ENCODE results near the gene STX11. TPM values are rescaled to one million over a fixed set of nuclear protein-coding genes. Genes with fewer than 3 reads are reported as not detected.

The STX11 gene
- total RNA-seq, 2 experiments from 2014 or later = 16.0 to 16.6 TPM

DNA sequence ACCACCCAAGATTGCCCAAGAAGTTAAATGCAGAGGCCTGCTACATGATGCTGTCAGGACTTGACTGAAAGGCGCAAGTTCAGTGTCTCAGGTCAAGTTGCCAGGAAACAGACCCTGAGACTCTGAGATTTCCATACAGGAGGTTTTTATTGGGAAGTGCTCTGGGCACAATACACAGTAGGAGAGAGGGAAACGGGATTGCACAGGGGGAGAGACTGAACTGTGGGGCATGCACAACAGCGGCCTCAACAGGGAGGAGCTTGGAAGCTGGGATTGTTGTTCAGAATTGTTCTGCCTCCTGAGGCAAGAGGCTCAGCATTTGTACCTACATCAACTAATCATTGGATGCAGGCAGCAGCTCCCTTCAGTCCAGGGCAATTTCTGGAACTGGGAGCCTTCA lies 6.7 kb downstream of the STX11 start:
- intact Hi-C loops (cut with micrococcal nuclease) = loop anchor here (1.0 to 10.0 kb wide), 3 partner anchors 21 to 1212 kb away; partner anchors contain the start of gene HIVEP2
- Mint-ChIP-seq H3K9me3 (no peaks in the 10 kb centered on the region), H3K4me3 (no peak overlapping the region), H3K27ac (no peak overlapping the region), H3K4me1 (ENCODE audit: low read depth) (peaks cover 46% of the 10 kb centered on the region), H3K36me3 (peaks cover 56% of the 10 kb centered on the region), H3K27me3 (no peaks in the 10 kb centered on the region)
- CTCF ChIA-PET = interaction anchor here (0.9 to 1.4 kb wide), 2 partner anchors 21 to 60 kb away, joined by 3 to 4 read pairs; no protein-coding TSS in a partner anchor
- POLR2A ChIA-PET = interaction anchor here (0.9 to 1.1 kb wide), 2 partner anchors 26 to 91 kb away, joined by 3 to 4 read pairs; no protein-coding TSS in a partner anchor
- DNase-seq = no peak

DNA sequence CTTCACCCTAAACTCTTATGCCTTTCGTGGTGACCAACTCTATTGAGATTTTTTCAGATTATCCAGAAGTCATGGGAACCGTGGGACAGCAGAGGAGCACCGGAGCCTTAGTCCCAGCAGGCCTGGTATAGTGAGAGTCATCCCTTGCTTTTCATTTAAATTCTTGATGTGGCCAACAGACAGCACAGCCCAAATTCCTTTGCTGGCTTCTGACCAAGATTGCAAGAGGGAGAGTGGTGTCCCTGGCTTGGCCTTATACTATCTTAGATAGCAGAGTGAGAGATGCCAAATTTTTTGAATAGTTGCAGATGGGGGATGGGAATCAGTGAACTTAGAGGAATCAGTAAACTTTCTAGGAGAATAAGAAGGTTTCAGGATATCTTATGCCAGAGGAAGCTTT lies 7.8 kb downstream of the STX11 start:
- Mint-ChIP-seq H3K9me3 (no peaks in the 10 kb centered on the region), H3K27me3 (no peaks in the 10 kb centered on the region), H3K27ac (no peak overlapping the region), H3K4me1 (ENCODE audit: low read depth) (peaks cover 38% of the 10 kb centered on the region), H3K36me3 (peaks cover 52% of the 10 kb centered on the region), H3K4me3 (no peak overlapping the region)
- ChIA-PET CTCF (no interaction called here), POLR2A (no interaction called here)
- no peak for DNase-seq
- intact Hi-C loops (cut with micrococcal nuclease) = loop anchor here (10.0 kb wide), 2 partner anchors 613 to 1213 kb away; partner anchors contain the start of gene HIVEP2

DNA sequence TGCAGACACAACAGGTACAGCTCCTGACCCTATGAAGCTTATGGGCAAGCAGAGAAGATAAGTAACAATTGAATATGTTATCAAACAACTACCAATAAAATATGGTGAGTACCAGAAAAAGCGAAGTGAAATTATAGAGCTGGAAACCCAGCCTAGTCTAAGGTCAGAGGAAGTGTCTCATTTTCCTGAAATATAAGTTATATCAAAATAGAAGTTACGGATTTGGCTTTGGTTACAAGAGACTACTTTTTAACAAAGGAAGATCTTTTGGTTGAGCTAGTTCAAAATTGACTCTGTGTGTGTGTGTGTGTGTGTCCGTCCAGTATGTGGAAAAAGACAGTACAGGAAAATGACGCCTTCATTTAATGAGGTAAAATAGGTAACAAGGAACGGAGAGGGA lies 8.9 kb downstream of the STX11 start:
- CTCF ChIA-PET = interaction anchor here (0.8 kb wide), 1 partner anchor 9 kb away, joined by 3 read pairs; the partner anchor contains the start of gene STX11
- no peak overlapping the region for H3K4me3 Mint-ChIP-seq
- H3K9me3 Mint-ChIP-seq = no peaks in the 10 kb centered on the region
- H3K27me3 Mint-ChIP-seq = no peaks in the 10 kb centered on the region
- intact Hi-C loops (cut with micrococcal nuclease) = loop anchor here (10.0 kb wide), 2 partner anchors 614 to 1214 kb away; partner anchors contain the start of gene HIVEP2
- DNase-seq = no peak
- H3K27ac Mint-ChIP-seq = no peak overlapping the region
- H3K4me1 Mint-ChIP-seq (ENCODE audit: low read depth) = peaks cover 28% of the 10 kb centered on the region
- POLR2A ChIA-PET = no interaction called here
- peaks cover 44% of the 10 kb centered on the region for H3K36me3 Mint-ChIP-seq

DNA sequence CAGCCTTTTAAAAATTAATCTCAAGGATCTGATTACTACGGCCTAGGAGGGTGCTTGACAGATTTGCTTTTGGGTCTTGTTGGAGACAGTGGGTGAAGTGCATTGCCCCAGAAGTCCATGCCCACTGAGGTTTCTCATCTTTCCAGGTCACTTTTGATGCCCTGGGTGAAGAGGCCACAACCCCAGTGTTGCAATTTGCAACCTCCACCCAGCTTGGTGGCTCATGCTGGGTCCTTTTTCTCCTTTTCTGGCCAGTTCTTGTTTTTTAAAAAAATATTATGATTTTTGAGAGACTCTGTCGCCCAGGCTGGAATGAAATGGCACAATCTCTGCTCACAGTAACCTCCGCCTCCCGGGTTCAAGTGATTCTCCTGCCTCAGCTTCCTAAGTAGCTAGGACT lies 9.4 kb downstream of the STX11 start:
- peaks cover 22% of the 10 kb centered on the region for H3K4me1 Mint-ChIP-seq (ENCODE audit: low read depth)
- H3K27me3 Mint-ChIP-seq = no peaks in the 10 kb centered on the region
- ChIA-PET POLR2A (no interaction called here), CTCF (no interaction called here)
- intact Hi-C loops (cut with micrococcal nuclease) = loop anchor here (10.0 kb wide), 2 partner anchors 615 to 1215 kb away; partner anchors contain the start of gene HIVEP2
- H3K4me3 Mint-ChIP-seq = no peak overlapping the region
- no peak for DNase-seq
- no peaks in the 10 kb centered on the region for H3K9me3 Mint-ChIP-seq
- peaks cover 39% of the 10 kb centered on the region for H3K36me3 Mint-ChIP-seq
- H3K27ac Mint-ChIP-seq = no peak overlapping the region

DNA sequence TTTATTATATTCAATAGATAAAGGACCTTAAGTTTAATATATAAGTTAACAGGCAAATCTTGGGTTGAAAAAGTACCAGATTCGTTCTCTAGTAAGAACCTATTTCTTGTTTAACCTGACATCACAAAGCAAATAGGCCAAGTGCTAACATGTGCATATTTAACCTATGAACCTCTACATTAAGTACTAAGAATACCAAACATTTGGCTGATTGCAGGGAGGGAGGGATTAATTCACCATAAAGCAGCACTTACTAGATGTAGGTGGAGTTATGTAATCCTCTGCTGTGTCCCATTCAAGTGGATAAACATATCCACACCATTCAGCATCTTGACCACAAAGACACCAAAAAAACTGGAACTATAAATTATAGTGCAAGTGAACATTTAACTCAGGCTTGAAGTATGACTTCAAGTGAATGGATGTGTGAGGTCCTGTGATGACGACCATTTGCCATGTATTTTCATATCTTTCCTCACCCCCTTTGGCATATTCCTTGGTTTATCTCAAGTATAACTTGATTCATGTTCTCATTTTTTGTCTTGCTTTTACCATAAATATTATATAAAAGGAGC lies 10.2 kb downstream of the STX11 start:
- CTCF ChIA-PET = no interaction called here
- DNase-seq = no peak
- Mint-ChIP-seq H3K27me3 (no peaks in the 10 kb centered on the region), H3K36me3 (peaks cover 34% of the 10 kb centered on the region), H3K4me1 (ENCODE audit: low read depth) (peaks cover 15% of the 10 kb centered on the region), H3K4me3 (no peak overlapping the region), H3K9me3 (no peaks in the 10 kb centered on the region), H3K27ac (no peak overlapping the region)
- intact Hi-C loops (cut with micrococcal nuclease) = no loop called here
- POLR2A ChIA-PET = no interaction called here

DNA sequence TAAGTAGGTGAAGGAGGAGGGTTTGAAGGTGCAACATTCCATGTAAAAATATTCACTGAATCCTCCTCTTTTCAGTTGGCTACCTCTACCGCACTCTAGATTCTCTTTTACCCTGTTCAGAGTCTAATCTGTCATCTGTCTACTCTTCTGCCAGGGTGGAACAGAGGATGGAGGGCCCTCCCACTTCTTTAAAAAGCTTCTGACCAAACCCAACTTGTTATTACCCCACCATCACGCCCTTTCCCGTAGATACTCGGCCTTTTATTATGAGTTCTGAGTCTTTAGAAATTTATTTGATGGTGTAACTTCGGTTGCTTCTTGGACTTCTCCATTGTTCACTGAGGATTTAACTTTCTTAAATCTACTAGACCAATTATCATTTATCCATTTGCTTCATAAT lies 11.7 kb downstream of the STX11 start:
- H3K4me1 Mint-ChIP-seq (ENCODE audit: low read depth) = peaks cover 3% of the 10 kb centered on the region
- H3K9me3 Mint-ChIP-seq = no peaks in the 10 kb centered on the region
- ChIA-PET POLR2A (no interaction called here), CTCF (interaction anchor here (0.6 kb wide), 1 partner anchor 59 kb away, joined by 4 read pairs; no protein-coding TSS in a partner anchor)
- peaks cover 26% of the 10 kb centered on the region for H3K36me3 Mint-ChIP-seq
- no peak for DNase-seq
- intact Hi-C loops (cut with micrococcal nuclease) = no loop called here
- no peak overlapping the region for H3K27ac Mint-ChIP-seq
- H3K4me3 Mint-ChIP-seq = no peak overlapping the region
- no peaks in the 10 kb centered on the region for H3K27me3 Mint-ChIP-seq

DNA sequence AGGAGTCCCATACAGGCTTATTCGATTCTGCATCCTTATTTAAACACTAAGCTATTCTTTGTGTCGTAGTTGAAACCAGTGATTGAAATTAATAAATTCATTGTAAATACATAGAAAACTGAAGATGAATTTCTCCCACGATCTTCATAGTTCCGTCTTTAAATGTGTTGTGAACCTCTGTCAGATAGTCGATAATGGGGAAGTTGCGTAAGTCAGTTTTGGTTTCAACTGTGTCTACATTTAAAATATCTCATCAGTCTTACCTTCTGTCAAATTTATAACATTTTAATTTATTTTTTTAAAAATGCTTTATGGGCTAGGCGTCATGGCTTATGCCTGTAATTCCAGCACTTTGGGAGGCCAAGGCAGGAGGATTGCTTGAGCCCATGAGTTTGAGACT lies 12.7 kb downstream of the STX11 start:
- H3K27me3 Mint-ChIP-seq = no peaks in the 10 kb centered on the region
- CTCF ChIA-PET = no interaction called here
- H3K4me3 Mint-ChIP-seq = no peak overlapping the region
- H3K27ac Mint-ChIP-seq = no peak overlapping the region
- DNase-seq = no peak
- peaks cover 2% of the 10 kb centered on the region for H3K4me1 Mint-ChIP-seq (ENCODE audit: low read depth)
- no peaks in the 10 kb centered on the region for H3K9me3 Mint-ChIP-seq
- intact Hi-C loops (cut with micrococcal nuclease) = no loop called here
- POLR2A ChIA-PET = no interaction called here
- H3K36me3 Mint-ChIP-seq = peaks cover 23% of the 10 kb centered on the region

DNA sequence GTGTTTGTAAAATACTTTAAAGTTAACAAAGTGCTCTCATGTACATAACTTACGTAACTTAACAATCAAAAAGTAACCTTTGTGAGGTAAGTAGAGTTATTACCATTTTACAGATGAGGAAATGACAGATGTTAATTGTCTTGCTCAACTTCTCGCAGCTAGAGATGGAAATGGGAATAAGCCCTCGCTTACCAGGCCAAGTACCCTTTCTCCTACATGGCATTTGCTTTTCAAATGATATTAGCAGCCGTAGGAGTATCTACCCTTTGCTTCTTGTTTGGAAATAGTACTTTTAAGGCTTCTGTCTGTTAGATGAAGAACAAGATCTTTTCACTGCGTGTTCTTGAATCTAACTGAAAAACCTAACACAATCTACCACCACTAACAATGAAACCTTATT lies 15.5 kb downstream of the STX11 start:
- Mint-ChIP-seq H3K36me3 (peaks cover 23% of the 10 kb centered on the region), H3K4me1 (ENCODE audit: low read depth) (peaks cover 2% of the 10 kb centered on the region), H3K27me3 (no peaks in the 10 kb centered on the region), H3K4me3 (no peak overlapping the region), H3K27ac (no peak overlapping the region), H3K9me3 (no peaks in the 10 kb centered on the region)
- intact Hi-C loops (cut with micrococcal nuclease) = no loop called here
- POLR2A ChIA-PET = no interaction called here
- no peak for DNase-seq
- CTCF ChIA-PET = no interaction called here

DNA sequence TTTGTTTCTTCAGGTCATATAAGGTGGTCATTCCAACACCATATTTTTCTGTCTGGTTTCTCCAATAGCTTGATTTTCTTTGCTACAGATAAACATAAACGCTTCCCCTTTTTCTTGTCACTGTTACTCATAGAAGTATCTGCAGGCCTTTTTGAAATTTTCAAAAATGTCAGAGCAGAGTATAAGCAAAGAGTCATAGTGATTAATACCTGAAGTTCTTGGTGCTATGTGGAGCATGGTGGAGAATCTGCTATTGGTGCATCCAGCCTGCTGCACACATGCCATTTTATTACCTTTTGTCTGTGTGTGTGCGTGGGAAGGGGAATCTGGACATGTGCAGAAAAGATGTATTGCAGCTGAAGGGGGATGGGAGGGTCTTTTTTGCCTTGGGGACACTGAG lies 19.7 kb downstream of the STX11 start:
- H3K4me3 Mint-ChIP-seq = no peak overlapping the region
- H3K4me1 Mint-ChIP-seq (ENCODE audit: low read depth) = no peaks in the 10 kb centered on the region
- H3K27ac Mint-ChIP-seq = no peak overlapping the region
- no peaks in the 10 kb centered on the region for H3K27me3 Mint-ChIP-seq
- no peaks in the 10 kb centered on the region for H3K9me3 Mint-ChIP-seq
- DNase-seq = no peak
- intact Hi-C loops (cut with micrococcal nuclease) = no loop called here
- POLR2A ChIA-PET = no interaction called here
- H3K36me3 Mint-ChIP-seq = peaks cover 44% of the 10 kb centered on the region
- CTCF ChIA-PET = no interaction called here

DNA sequence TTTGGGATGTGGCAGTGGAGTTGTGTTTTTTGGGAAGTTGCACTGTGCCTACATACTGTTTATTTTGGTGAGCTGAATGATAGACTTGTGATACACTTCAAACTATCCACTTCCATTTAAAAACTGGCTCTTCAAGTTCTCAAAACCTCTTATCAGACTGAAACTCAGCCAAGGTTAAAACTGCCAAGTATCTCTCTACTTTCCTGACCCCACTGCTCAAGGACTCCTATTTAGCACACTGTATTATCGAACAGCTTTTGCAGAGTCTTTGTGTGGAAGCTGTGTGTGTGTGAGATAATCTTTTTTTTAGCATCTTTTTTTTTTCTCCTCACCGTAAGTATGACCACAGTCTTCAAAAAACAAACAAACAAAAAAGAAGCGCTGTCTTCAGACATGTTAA lies 21.1 kb downstream of the STX11 start:
- Mint-ChIP-seq H3K4me3 (no peak overlapping the region), H3K27ac (no peak overlapping the region), H3K36me3 (peaks cover 46% of the 10 kb centered on the region), H3K9me3 (no peaks in the 10 kb centered on the region), H3K27me3 (no peaks in the 10 kb centered on the region), H3K4me1 (ENCODE audit: low read depth) (no peaks in the 10 kb centered on the region)
- ChIA-PET POLR2A (no interaction called here), CTCF (no interaction called here)
- intact Hi-C loops (cut with micrococcal nuclease) = no loop called here
- DNase-seq = no peak

DNA sequence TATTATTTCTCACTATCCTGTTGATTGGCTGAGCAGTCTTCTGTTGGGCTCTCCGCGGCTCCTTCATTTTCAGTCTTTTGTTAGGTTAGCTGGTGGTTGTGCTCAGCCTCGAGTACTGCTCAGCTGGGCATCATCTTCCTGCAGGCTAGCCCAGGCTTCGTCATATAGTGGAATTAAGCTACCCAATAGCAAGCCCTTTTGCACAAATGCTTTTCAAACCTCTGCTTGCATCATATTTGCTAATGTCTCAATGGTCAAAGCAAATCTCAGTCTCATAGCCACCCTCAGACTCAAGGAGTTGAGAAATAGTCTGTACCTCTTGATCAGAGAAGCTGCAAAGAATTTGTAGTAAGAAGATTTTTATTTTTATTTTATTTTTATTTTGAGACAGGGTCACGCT lies 23.7 kb downstream of the STX11 start:
- Mint-ChIP-seq H3K27ac (no peak overlapping the region), H3K9me3 (no peaks in the 10 kb centered on the region)
- POLR2A ChIA-PET = no interaction called here

DNA sequence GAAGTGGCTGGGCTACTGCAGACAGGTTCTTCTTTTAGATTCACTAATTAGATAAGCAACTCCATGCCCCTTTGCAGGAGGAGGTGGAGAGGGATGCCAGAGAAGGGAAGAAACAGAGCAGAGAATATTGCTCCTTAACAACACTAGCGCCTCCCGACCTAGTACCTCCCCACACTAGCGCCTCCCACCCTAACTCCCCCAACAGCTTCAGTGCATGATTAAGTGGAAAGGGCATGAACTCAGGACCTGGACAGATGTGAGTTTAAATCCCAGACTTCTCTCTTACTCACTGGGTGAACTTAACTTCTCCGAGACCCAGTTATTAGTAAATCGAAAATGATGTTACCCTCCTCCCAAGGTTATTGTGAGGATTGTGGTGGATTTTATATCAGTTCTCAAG lies 25.7 kb downstream of the STX11 start:
- ChIA-PET POLR2A (no interaction called here), CTCF (interaction anchor here (0.8 kb wide), 1 partner anchor 68 kb away, joined by 3 read pairs; no protein-coding TSS in a partner anchor)
- H3K4me3 Mint-ChIP-seq = no peak overlapping the region
- H3K4me1 Mint-ChIP-seq (ENCODE audit: low read depth) = peaks cover 36% of the 10 kb centered on the region
- H3K27ac Mint-ChIP-seq = no peak overlapping the region
- no peaks in the 10 kb centered on the region for H3K9me3 Mint-ChIP-seq
- intact Hi-C loops (cut with micrococcal nuclease) = no loop called here
- H3K27me3 Mint-ChIP-seq = no peaks in the 10 kb centered on the region
- DNase-seq = no peak
- H3K36me3 Mint-ChIP-seq = peaks cover 40% of the 10 kb centered on the region

More for the DNA sequence above, 23.7 kb downstream of the STX11 start:
- DNase-seq = no peak
- Mint-ChIP-seq H3K36me3 (peaks cover 40% of the 10 kb centered on the region), H3K4me1 (ENCODE audit: low read depth) (peaks cover 16% of the 10 kb centered on the region), H3K4me3 (no peak overlapping the region), H3K27me3 (no peaks in the 10 kb centered on the region)
- CTCF ChIA-PET = no interaction called here
- intact Hi-C loops (cut with micrococcal nuclease) = no loop called here

DNA sequence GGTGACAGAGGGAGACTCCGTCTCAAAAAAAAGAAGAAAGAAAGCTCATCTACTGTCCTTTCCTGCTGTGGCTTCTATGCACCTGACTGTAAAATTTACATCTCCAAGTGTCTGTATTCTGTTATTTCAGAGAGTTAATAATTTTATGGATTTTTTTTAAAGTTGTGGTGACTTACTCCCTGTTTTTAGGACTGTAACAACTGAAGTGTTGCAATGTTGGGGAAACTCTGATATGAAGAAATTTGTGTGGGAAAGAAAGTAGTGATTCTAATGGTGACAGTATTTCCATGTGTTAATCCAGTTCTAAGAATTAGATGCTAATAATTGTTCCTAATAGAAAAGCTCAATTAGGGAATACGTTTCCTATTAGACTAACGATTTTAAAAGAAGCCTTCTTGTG lies 27.4 kb downstream of the STX11 start:
- H3K4me1 Mint-ChIP-seq (ENCODE audit: low read depth) = peaks cover 43% of the 10 kb centered on the region
- no peak overlapping the region for H3K27ac Mint-ChIP-seq
- H3K36me3 Mint-ChIP-seq = peaks cover 35% of the 10 kb centered on the region
- POLR2A ChIA-PET = interaction anchor here (0.6 to 1.4 kb wide), 6 partner anchors 26 to 538 kb away, joined by 3 to 4 read pairs (median 3); partner anchors contain the start of gene STX11
- intact Hi-C loops (cut with micrococcal nuclease) = loop anchor here (1.0 to 2.0 kb wide), 5 partner anchors 21 to 73 kb away; no protein-coding TSS in a partner anchor
- H3K4me3 Mint-ChIP-seq = no peak overlapping the region
- H3K27me3 Mint-ChIP-seq = no peaks in the 10 kb centered on the region
- DNase-seq = no peak
- CTCF ChIA-PET = interaction anchor here (0.6 to 1.3 kb wide), 3 partner anchors 21 to 90 kb away, joined by 3 to 6 read pairs (median 3); no protein-coding TSS in a partner anchor
- no peaks in the 10 kb centered on the region for H3K9me3 Mint-ChIP-seq

Measured in activated CD4-positive, alpha-beta memory T cell treated with anti-CD3 and anti-CD28 coated beads for 36 hours (primary cell).